HG03196 (cell line): Measurements from ENCODE around the gene EYA2.

Source experiments
- ATAC-seq: cut with Tn5 transposase; IDR thresholded peaks from one replicate; pipeline ENCODE4 v1.9.1; 2021; ENCODE audit not compliant: unreplicated experiment

The EYA2 gene

DNA sequence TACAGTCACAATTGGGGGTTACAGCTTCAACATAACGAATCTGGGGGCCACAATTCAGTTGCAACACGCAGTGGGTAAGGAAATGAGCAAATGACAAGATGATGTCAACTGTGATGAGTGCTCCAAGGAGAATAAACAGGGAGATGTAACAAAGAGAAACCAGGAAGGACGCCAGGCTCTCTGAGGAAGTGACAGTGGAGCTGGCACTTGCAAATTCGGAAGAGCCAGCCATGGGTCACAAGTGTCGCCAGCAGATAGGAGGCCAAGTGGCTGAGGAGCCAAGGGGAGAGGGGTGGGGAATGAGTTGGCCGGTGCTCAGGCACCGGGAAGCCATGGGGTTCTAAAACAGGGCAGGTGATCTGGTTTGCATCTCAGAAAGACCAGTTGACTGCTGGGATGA is 136.4 kb downstream of the EYA2 start:
- no peak for ATAC-seq

DNA sequence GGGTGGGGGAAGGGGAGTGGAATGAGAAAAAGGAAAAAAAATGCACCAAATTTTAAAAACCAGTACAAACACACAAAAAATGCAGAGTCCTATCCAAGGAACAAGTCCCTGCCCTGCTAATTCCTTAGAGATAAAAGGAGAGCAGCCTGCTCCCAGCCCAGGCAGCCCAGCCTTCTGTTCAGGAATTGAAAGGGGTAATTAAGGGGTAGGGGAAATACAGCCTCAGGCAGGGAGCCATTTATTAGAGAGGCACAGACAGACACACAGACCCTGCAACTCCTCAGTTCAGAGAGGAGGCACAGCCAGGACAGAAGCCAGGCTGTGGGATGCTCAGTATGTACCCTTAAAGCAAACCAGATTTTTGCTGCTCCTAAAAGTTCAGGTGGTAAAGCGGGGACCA is 137.2 kb downstream of the EYA2 start:
- no peak for ATAC-seq

DNA sequence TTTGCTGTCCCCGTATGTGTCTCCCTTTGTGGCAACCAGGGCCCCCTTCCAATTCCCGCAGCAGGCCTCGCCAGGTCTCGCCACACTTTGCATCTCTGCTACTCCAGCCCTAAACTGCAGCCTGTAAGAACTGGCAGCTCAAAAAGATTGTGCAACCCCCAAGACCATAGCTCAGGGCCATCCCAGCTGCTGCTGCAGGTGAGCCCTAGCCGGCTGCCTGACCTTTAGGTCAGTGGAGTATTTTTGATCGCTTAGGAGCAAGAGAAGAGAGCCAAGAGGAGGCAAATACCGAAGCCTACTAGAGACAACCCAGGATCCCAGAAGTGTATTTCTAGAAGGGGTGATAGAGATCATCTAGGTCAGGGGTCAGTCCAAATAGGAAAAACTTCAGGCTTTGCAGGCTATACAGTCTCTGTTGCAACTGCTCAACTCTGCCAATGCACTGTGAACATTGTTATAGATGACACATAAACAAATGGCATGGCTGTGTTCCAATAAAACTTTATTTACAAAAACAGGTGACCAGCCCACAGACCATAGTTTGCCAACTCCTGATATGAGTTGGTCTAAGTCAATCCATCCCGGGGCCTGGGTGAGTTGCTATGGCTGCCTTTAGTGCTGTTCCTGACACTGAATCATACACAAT is 138.4 kb downstream of the EYA2 start:
- no peak for ATAC-seq

DNA sequence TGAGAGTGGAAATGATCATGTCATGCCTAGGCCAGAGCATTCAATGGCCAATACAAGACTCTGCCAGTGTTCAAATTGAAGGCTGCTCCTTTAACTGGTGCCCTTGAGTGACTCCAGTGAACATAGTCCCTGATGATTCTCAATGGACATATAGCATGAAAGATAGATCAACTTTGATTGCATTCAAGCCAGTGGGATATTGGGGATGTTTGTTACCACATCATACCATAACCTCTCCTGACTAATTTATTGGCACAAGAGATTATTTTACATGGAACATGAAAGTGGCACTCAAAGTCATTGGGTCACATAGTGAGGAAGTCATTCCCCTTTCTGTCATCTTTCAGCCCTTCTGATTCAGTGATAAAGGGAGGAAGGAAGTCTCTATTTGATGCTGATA is 139.0 kb downstream of the EYA2 start:
- ATAC-seq = no peak

DNA sequence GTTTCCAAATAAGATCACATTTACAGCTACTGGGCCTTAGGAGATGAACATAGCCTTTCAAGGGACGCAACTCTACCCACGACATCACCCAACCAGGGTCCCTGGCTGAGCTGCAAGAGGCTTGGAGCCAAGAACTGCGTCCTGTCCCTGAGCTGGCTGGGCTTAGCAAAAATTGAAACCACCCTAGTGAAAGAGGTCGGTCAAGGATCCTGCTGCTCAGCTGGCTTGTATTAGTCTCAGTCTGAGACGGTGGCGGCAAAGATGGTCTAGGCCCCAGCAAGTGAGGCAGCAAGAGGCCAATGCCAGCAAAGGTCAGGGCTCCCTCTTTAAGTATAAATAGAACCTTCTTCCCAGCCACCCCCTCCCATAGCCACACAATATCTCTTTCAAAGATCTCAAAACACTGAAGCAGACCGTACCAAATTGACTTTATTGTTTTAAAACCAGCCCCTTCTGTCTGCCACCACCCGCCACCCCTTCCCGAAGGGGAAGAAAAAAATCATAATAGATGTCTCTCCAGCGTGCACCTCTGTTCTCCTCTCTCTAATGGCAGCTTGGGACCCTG is 140.5 kb downstream of the EYA2 start:
- no peak for ATAC-seq

DNA sequence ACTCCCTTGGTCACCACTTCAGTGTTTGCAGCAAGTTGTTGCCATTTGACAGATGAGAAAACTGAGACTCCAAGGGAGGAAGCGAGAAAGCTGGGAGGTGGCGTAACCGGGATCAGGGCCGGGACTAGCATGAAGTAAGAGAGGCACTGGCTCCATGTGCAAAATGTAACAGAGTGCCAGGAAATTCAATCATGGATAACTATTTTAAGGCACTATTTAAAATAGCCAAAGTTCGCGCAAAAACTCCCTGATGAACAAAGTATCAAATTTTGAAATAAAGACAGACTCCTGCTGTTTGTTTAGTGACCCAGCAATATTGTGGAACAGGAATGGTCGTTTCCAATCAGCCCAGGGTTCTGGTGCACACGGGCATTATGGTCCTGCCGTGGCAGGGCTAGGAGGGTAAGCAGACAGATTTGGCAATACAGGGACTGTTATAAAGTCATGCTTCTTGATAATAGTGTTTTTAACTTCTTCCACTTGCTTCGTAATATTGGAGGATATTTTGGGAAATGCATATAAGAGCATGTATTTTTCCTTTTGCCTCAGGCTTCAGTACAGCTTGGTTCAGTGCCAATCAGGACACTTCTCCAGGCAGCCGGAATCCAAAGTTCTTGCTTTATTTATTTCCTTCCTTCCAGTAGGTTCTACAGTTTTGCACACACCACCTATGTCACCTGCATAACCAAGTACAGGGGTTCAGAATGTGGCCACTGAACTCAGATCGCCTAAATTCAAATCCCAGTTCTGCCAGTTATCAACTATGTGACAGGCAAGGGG is 141.6 kb downstream of the EYA2 start:
- no peak for ATAC-seq

- ATAC-seq = no peak
These were observed 144.2 kb downstream of the EYA2 start for GRCh38 chr20:47038566-47039560.

DNA sequence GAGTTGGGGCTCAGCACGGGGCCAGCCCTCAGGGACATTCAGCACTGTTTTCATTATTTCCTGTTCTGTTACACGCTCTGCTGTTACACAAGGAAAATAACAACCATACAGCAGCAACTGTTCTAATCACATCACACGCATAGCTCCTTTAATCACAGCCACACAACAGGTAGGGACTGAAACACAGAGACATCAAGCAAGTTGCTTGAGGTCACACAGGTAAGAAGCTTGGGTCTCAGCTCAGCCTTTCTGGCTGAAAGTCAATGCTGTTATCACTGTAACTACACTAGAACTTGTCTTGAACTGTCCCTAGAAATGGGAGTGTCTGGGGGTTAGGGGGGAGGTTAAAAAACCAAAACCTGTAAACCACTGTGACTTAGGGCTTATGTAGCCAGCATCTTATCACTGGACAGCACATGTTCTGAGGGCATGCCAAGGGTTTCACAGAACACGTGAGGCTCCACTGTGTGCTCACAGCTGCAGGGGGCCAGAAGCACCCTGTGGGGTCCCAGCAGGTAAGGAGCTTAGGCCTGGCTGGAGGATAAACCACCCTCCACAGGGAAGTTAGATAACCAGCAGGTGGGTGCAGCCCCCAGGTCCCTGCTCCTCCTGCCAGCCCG is 146.0 kb downstream of the EYA2 start:
- ATAC-seq = no peak

DNA sequence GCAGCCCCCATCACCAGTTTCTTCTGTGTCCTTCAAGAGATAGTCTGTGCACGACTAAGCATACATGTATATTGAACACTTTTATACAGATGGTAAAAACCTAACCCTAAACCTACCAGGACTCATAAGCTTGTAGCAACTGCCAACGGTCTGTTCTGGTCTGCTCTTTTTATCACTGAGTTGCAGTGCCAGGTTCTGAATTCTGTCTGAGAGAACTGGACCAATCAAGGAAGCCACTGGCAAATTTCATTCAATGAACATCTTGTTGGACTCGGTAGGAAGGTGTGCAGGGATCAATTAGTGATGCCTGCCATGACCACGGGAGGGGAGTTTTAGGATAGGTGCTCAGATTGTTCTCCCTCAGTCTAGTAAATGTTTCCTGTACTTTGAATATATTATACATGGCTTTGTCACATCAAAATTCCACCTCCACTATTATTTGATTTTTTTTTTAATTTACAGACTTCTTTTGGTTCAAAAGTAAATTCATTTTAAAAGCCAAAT is 146.8 kb downstream of the EYA2 start:
- no peak for ATAC-seq

GRCh38 chr20:47042464-47042863 is 147.8 kb downstream of the EYA2 start:
- no peak for ATAC-seq

DNA sequence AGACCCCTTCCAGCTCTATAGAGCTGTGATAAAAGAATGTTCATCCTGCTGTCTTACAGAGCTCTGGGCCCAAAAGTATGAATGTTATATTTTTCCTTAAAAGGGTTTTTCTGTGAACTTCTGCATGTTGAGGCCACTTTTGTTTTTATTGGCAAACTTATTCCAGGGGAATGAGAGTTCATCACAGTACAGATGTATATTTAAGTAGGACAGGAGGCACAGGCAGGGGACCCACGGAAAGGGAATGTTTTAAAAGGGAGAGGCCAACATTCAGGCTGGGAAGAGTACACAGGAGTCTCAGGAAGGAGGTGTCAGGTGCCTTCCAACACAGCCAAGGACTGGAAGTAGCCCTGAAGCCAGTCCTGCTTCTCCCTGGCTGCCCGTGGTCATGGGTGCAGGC is 148.4 kb downstream of the EYA2 start:
- no peak for ATAC-seq

DNA sequence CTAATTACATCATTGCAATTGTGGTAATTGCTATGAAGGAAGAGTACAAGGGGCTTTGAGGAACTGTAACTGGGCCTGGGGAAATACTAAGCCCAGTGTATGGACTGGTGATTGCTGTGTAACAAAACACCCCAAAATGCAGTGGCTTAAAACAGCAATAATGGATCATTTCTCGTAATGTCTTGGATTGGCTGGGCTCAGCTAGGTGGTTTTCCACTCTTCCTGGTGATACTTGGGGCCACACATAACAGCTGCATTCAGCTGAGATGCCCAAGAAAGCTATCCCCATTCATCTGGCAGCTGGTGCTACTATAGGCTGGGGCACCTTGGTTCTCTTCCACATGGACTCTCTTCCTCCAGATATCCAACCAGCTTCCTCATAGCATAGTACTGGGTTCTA is 150.3 kb downstream of the EYA2 start:
- ATAC-seq = no peak

GRCh38 chr20:47048054-47048453 is 153.4 kb downstream of the EYA2 start:
- ATAC-seq = no peak

GRCh38 chr20:47049771-47050170 is 155.1 kb downstream of the EYA2 start:
- no peak for ATAC-seq

DNA sequence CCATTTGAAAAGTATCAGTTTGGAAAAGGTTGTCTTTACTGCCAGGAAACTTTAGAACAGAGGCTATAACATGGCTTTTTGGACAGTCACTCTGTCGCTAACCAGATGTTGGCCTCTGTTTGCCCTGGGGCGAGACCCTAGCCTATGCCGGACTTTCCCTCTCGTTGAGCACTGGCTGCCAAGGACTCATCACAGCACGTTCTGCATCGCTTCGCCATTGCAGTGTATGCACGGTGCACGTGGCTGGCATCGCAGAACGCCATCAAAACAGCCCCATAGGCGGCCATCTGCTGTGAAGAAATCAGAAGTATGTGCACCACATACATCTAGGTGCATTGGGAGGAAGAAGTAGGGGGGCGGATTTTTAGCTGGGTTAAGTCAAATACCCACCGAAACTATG is 156.4 kb downstream of the EYA2 start:
- ATAC-seq = no peak

DNA sequence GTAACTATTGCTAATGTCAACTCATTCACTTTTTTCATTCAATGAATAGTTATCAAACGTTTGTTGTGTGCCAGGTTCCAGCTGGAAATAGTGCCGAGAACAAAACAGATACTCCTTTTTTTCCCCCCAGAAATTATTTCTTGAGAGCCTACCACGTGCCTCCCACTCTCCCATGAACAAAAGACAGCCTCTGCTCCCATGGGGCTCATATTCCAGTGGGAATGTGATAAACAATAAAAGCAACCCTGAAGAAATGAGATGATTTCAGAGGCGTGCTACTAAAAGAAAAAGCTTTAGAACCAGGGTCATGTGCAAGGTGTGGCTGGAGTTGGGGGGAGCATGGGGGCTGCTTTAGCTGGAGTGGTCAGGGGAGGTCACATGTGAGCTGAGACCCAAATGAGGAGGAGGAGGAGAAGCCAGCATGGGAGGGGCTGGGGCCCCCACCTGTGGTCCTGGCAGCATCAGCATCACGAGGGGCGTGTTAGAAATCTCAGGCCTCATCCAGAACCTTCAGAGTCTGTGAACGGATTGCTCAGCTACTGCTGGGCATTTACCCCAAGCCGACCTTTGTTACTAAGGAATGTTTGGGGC is 157.4 kb downstream of the EYA2 start:
- no peak for ATAC-seq

GRCh38 chr20:47054506-47054905 is 159.9 kb downstream of the EYA2 start:
- no peak for ATAC-seq

- no peak for ATAC-seq
These were observed 160.3 kb downstream of the EYA2 start for GRCh38 chr20:47054945-47055344.

DNA sequence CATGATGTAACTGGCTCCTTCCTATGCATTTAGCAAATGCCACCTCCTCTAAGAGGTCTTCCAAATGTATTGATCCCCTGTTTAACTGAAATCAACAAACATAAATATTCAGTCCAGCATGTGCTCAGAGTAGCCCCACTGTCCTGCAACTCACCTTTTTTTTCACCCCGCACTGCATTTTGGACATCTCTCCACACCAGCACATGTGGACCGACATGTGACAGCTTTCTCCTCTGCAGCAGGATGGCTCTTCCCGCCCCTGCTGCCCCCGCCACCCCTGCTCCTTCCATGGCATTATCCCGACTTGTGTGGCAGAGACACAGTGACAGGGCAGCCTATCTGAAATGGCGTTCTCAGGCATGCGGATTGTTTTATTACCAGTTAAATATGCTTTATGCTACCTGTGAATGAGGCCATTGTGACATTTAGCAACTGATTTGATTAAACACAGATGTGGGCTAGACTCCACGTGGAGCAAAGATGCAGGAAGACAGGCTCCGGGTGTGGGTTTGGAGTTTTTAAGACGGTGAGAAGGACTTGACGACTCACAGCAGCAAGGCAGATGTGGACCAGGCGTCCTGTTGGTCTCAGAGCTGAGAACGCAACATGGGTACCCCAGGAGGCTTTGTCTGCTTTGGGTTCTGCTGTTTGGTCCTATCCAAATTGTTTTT is 161.2 kb downstream of the EYA2 start:
- no peak for ATAC-seq

- ATAC-seq = no peak
These were observed 163.0 kb downstream of the EYA2 start for GRCh38 chr20:47057661-47058060.
